ENCODE results near the gene XPR1. TPM values are rescaled to one million over a fixed set of nuclear protein-coding genes. Genes with fewer than 3 reads are reported as not detected.

Gene XPR1
- total and polyA plus RNA-seq, 2 donors (not counting 3 experiments of a cell fraction or from before 2014, with no cell fraction given), result 23.9 to 26.7 TPM

DNA sequence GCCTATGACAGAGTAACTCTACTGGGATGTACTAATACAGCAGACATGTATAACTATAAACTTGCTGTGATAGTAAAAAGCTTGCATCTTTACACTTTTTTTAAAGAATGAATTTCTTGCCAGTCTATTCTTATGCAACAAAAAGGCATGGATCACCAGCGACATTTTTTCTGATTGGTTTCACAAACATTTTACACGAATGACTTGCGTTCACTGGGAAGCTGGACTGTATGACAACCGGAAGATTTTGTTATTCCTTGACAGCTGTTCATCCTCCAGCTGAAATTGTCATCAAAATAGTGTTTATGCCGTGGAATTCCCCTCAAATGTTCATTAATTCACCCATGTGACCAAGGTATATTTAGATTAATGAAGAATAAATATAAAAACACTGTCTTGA is 131.0 kb downstream of the XPR1 start:
- TF ChIP-seq FOS (IDR thresholded peaks at IDR 0.05; ENCODE audit: borderline replicate concordance, insufficient read depth, low read length) (no peak), POLR2AphosphoS5 (IDR thresholded peaks at IDR 0.05; ENCODE audit: insufficient read depth, low read depth, low read length) (no peak), JUN (IDR thresholded peaks at IDR 0.05; ENCODE audit: borderline replicate concordance, insufficient read depth, insufficient read length, low read depth) (no peak), MYC (IDR thresholded peaks at IDR 0.05; ENCODE audit: low read depth, low read length) (no peak), POLR2A (IDR thresholded peaks at IDR 0.05; ENCODE audit: low read depth, low read length) (no peak), GATA2 (IDR thresholded peaks at IDR 0.05; ENCODE audit: insufficient read depth, insufficient read length, low read depth, low read length) (no peak), EZH2 (IDR thresholded peaks at IDR 0.05; ENCODE audit: borderline replicate concordance, low read depth, low read length, severe bottlenecking) (no peak)
- TF ChIP-seq, protein P1, sequence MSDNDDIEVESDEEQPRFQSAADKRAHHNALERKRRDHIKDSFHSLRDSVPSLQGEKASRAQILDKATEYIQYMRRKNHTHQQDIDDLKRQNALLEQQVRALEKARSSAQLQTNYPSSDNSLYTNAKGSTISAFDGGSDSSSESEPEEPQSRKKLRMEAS (IDR thresholded peaks at IDR 0.05; ENCODE audit: insufficient read depth, insufficient read length), result no peak
- TF ChIP-seq, protein P2, sequence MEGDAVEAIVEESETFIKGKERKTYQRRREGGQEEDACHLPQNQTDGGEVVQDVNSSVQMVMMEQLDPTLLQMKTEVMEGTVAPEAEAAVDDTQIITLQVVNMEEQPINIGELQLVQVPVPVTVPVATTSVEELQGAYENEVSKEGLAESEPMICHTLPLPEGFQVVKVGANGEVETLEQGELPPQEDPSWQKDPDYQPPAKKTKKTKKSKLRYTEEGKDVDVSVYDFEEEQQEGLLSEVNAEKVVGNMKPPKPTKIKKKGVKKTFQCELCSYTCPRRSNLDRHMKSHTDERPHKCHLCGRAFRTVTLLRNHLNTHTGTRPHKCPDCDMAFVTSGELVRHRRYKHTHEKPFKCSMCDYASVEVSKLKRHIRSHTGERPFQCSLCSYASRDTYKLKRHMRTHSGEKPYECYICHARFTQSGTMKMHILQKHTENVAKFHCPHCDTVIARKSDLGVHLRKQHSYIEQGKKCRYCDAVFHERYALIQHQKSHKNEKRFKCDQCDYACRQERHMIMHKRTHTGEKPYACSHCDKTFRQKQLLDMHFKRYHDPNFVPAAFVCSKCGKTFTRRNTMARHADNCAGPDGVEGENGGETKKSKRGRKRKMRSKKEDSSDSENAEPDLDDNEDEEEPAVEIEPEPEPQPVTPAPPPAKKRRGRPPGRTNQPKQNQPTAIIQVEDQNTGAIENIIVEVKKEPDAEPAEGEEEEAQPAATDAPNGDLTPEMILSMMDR (IDR thresholded peaks at IDR 0.05; ENCODE audit: extremely low read depth in 1 of 2, insufficient read depth in 1 of 2, low read depth in 1 of 2, low read length in 2 of 2), result no peak
- no peaks in the 10 kb centered on the region for H3K79me2 ChIP-seq (ENCODE audit: control insufficient read depth, insufficient read depth, low read length)
- H3K36me3 ChIP-seq (ENCODE audit: control insufficient read depth in 2 of 2, extremely low read depth in 1 of 2, insufficient read depth in 2 of 2, low read length in 2 of 2), result no peaks in the 10 kb centered on the region
- DNase-seq (ENCODE audit: low read depth, low spot score) (no peak), FAIRE-seq (no peak)
- no peak overlapping the region for H2AFZ ChIP-seq (ENCODE audit: low read depth, low read length)
- H3K9me3 ChIP-seq (replicated peaks; ENCODE audit: control insufficient read depth, insufficient read depth, low read length), result no peaks in the 10 kb centered on the region
- no peaks in the 10 kb centered on the region for H3K27me3 ChIP-seq (ENCODE audit: control insufficient read depth in 2 of 2, insufficient read depth in 2 of 2, low read length in 2 of 2)
- no peaks in the 10 kb centered on the region for H3K4me1 ChIP-seq (ENCODE audit: control insufficient read depth, extremely low read depth, insufficient read depth, low read length)
- POLR2A ChIA-PET, result no interaction called here
- no peak overlapping the region for H3K27ac ChIP-seq (ENCODE audit: insufficient read depth, low read depth, low read length)
- CTCF ChIA-PET, result no interaction called here
- no peak overlapping the region for H3K4me2 ChIP-seq (ENCODE audit: insufficient read depth, low read length)
- BruUV-seq (replicated peaks), result no TSS peak
- no peak overlapping the region for H3K4me3 ChIP-seq (replicated peaks in 1 of 3; ENCODE audit: insufficient read depth in 1 of 3, low read depth in 1 of 3, low read length in 3 of 3)
- no peak overlapping the region for H3K9ac ChIP-seq (replicated peaks; ENCODE audit: extremely low read depth, insufficient read depth, low read length)
- no peaks in the 10 kb centered on the region for H4K20me1 ChIP-seq (replicated peaks; ENCODE audit: control insufficient read depth, extremely low read depth, insufficient read depth, low read length)
- intact Hi-C loops (cut with micrococcal nuclease) (no loop called here), dilution Hi-C loops (cut with MboI; ENCODE audit: extremely low pct_ligation_motif_present, low sequenced_read_pairs) (no loop called here)
- peaks cover 3% of the 10 kb centered on the region for H3K9me1 ChIP-seq (replicated peaks; ENCODE audit: control insufficient read depth, extremely low read depth, insufficient read depth, low read length)

Measured in endothelial cell of umbilical vein (primary cell).